SH-SY5Y (cell line): ENCODE results near the gene LRBA.

Experiments
- GATA2 ChIP-seq: IDR thresholded peaks from 2 replicates; pipeline ENCODE4 v1.6.1; 2011; ENCODE audit warnings: mild to moderate bottlenecking, low read depth, low read length
- GATA3 ChIP-seq: IDR thresholded peaks from 2 replicates; pipeline ENCODE4 v1.6.1; 2011; ENCODE audit warnings: low read depth, mild to moderate bottlenecking, low read length, moderate library complexity

- TF ChIP-seq GATA2, result no peak
- no peak for TF ChIP-seq GATA3
Measured at GRCh38 chr4:150628073-150628472, 387.0 kb downstream of the LRBA start.
